ENCODE measurements around the gene THSD4.

Gene THSD4

GRCh38 chr15:71649894-71650293, 534.6 kb downstream of the THSD4 start:
- TF ChIP-seq CTCF (IDR thresholded peaks at IDR 0.05; ENCODE audit: insufficient read depth, low read length) (no peak), REST (IDR thresholded peaks at IDR 0.05; ENCODE audit: insufficient replicate concordance, low read depth) (no peak), GABPA (IDR thresholded peaks at IDR 0.05; ENCODE audit: low read depth) (no peak), POLR2AphosphoS5 (IDR thresholded peaks at IDR 0.05; ENCODE audit: low read depth) (no peak), SPI1 (IDR thresholded peaks at IDR 0.05; ENCODE audit: borderline replicate concordance, low read depth) (no peak)
- H3K27ac ChIP-seq (replicated peaks) = no peak overlapping the region

GRCh38 chr15:71650603-71651002, 535.3 kb downstream of the THSD4 start:
- DNase-seq (ENCODE audit: low read depth in 1 of 2, low spot score in 1 of 2) = no peak
- Histone ChIP-seq H3K4me3 (replicated peaks; ENCODE audit: insufficient read depth, low read length) (no peak overlapping the region), H3K27me3 (ENCODE audit: insufficient read depth, poor library complexity, severe bottlenecking) (no peaks in the 10 kb centered on the region), H3K27ac (replicated peaks) (no peak overlapping the region)
- TF ChIP-seq CTCF (IDR thresholded peaks at IDR 0.05; ENCODE audit: insufficient read depth, low read length) (no peak), POLR2AphosphoS5 (IDR thresholded peaks at IDR 0.05; ENCODE audit: low read depth) (no peak), SPI1 (IDR thresholded peaks at IDR 0.05; ENCODE audit: borderline replicate concordance, low read depth) (no peak), GABPA (IDR thresholded peaks at IDR 0.05; ENCODE audit: low read depth) (no peak), REST (IDR thresholded peaks at IDR 0.05; ENCODE audit: insufficient replicate concordance, low read depth) (no peak)

More at GRCh38 chr15:71649894-71650293, 534.6 kb downstream of the THSD4 start:
- no peak for DNase-seq (ENCODE audit: low read depth in 1 of 2, low spot score in 1 of 2)
- Histone ChIP-seq H3K27me3 (ENCODE audit: insufficient read depth, poor library complexity, severe bottlenecking) (no peaks in the 10 kb centered on the region), H3K4me3 (replicated peaks; ENCODE audit: insufficient read depth, low read length) (no peak overlapping the region)

- no peak overlapping the region for H3K27ac ChIP-seq (replicated peaks)
- no peak for TF ChIP-seq REST (IDR thresholded peaks at IDR 0.05; ENCODE audit: insufficient replicate concordance, low read depth)
- TF ChIP-seq CTCF (IDR thresholded peaks at IDR 0.05; ENCODE audit: insufficient read depth, low read length) = peak; percentile 9
Observed at GRCh38 chr15:71651750-71652186, 536.5 kb downstream of the THSD4 start.

More at GRCh38 chr15:71651750-71652186, 536.5 kb downstream of the THSD4 start:
- Histone ChIP-seq H3K27me3 (ENCODE audit: insufficient read depth, poor library complexity, severe bottlenecking) (no peaks in the 10 kb centered on the region), H3K4me3 (replicated peaks; ENCODE audit: insufficient read depth, low read length) (no peak overlapping the region)
- peak in 1 of 2 experiments; percentile 11 for DNase-seq (ENCODE audit: low read depth in 1 of 2, low spot score in 1 of 2)

Data from HL-60 (cell line).